ENCODE results near the gene VASP.

VASP gene

DNA sequence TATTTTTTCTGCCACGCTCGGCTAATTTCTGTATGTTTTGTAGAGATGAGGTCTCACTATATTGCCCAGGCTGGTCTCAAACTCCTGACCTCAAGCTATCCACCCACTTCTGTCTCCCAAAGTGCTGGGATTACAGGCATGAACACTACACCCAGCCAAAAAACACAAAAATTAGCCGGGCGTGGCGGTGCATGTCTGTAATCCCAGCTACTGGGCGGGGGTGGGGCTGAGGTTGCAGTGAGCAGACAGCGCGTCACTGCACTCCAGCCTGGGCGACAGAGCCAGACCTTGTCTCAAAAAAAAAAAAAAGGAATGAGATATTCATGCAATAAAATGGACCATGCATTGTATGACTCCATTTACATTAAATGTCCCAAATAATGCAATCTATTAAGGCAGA, 32.2 kb downstream of the VASP start:
- H3K4me1 ChIP-seq (ENCODE audit: low read length) = no peaks in the 10 kb centered on the region
- H3K9me3 ChIP-seq (replicated peaks; ENCODE audit: insufficient read depth, low read length) = no peaks in the 10 kb centered on the region
- no peaks in the 10 kb centered on the region for H3K9me2 ChIP-seq (replicated peaks; ENCODE audit: insufficient read depth, low read length)
- no peak overlapping the region for H3K4me2 ChIP-seq (ENCODE audit: low read depth, low read length)
- TF ChIP-seq, protein P1, sequence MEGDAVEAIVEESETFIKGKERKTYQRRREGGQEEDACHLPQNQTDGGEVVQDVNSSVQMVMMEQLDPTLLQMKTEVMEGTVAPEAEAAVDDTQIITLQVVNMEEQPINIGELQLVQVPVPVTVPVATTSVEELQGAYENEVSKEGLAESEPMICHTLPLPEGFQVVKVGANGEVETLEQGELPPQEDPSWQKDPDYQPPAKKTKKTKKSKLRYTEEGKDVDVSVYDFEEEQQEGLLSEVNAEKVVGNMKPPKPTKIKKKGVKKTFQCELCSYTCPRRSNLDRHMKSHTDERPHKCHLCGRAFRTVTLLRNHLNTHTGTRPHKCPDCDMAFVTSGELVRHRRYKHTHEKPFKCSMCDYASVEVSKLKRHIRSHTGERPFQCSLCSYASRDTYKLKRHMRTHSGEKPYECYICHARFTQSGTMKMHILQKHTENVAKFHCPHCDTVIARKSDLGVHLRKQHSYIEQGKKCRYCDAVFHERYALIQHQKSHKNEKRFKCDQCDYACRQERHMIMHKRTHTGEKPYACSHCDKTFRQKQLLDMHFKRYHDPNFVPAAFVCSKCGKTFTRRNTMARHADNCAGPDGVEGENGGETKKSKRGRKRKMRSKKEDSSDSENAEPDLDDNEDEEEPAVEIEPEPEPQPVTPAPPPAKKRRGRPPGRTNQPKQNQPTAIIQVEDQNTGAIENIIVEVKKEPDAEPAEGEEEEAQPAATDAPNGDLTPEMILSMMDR (IDR thresholded peaks at IDR 0.05; ENCODE audit: low read length) = no peak
- TF ChIP-seq EZH2 (optimal IDR thresholded peaks at IDR 0.05; ENCODE audit: low read depth, low read length) (no peak), EZH2phosphoT487 (IDR thresholded peaks at IDR 0.05; ENCODE audit: low read length) (no peak)
- DNase-seq = no peak
- no peak overlapping the region for H3K27ac ChIP-seq (ENCODE audit: low read length)
- H2AFZ ChIP-seq (ENCODE audit: low read length) = no peak overlapping the region
- H3K4me3 ChIP-seq (ENCODE audit: low read length) = no peak overlapping the region
- no peak overlapping the region for H3K9ac ChIP-seq (ENCODE audit: low read length)
- H3K27me3 ChIP-seq (replicated peaks; ENCODE audit: insufficient read depth, low read length) = no peaks in the 10 kb centered on the region
- H3K36me3 ChIP-seq (replicated peaks; ENCODE audit: insufficient read depth, low read length) = no peaks in the 10 kb centered on the region
- no peaks in the 10 kb centered on the region for H3K79me2 ChIP-seq (ENCODE audit: low read length)
- H3F3A ChIP-seq (ENCODE audit: insufficient read depth, low read length) = no peaks in the 10 kb centered on the region
- H4K20me1 ChIP-seq (ENCODE audit: insufficient read depth, low read length) = no peaks in the 10 kb centered on the region

DNA sequence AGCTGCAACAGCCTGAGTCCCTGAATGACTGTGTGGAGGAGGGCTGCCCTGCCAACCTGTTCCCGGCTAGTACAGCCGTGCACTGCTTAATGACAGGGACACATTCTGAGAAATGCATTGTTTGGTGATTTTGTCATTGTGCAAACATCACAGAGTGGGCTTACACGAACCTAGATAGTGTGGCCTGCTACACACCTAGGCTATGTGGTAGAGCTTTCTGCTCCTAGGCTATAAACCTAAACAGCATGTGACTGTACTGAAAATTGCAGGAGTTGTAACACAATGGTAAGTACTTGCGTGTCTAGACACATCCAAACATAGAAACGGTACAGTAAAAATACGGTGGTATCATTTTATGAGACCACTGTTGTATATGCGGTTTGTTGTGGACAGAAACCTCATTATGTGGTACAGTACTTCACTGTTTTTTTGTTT, 35.0 kb downstream of the VASP start:
- H3K79me2 ChIP-seq (ENCODE audit: low read length) = no peaks in the 10 kb centered on the region
- H3K4me1 ChIP-seq (ENCODE audit: low read length) = no peaks in the 10 kb centered on the region
- no peaks in the 10 kb centered on the region for H3K36me3 ChIP-seq (replicated peaks; ENCODE audit: insufficient read depth, low read length)
- H2AFZ ChIP-seq (ENCODE audit: low read length) = no peak overlapping the region
- H3K4me3 ChIP-seq (ENCODE audit: low read length) = no peak overlapping the region
- no peaks in the 10 kb centered on the region for H3F3A ChIP-seq (ENCODE audit: insufficient read depth, low read length)
- H3K9ac ChIP-seq (ENCODE audit: low read length) = no peak overlapping the region
- H3K27ac ChIP-seq (ENCODE audit: low read length) = no peak overlapping the region
- TF ChIP-seq EZH2 (optimal IDR thresholded peaks at IDR 0.05; ENCODE audit: low read depth, low read length) = no peak
- TF ChIP-seq, protein P1 (IDR thresholded peaks at IDR 0.05; ENCODE audit: low read length) = no peak
- no peak for TF ChIP-seq EZH2phosphoT487 (IDR thresholded peaks at IDR 0.05; ENCODE audit: low read length)
- H3K4me2 ChIP-seq (ENCODE audit: low read depth, low read length) = no peak overlapping the region
- H3K9me3 ChIP-seq (replicated peaks; ENCODE audit: insufficient read depth, low read length) = no peaks in the 10 kb centered on the region
- DNase-seq = no peak
- H4K20me1 ChIP-seq (ENCODE audit: insufficient read depth, low read length) = no peaks in the 10 kb centered on the region
- no peaks in the 10 kb centered on the region for H3K9me2 ChIP-seq (replicated peaks; ENCODE audit: insufficient read depth, low read length)
- no peaks in the 10 kb centered on the region for H3K27me3 ChIP-seq (replicated peaks; ENCODE audit: insufficient read depth, low read length)

DNA sequence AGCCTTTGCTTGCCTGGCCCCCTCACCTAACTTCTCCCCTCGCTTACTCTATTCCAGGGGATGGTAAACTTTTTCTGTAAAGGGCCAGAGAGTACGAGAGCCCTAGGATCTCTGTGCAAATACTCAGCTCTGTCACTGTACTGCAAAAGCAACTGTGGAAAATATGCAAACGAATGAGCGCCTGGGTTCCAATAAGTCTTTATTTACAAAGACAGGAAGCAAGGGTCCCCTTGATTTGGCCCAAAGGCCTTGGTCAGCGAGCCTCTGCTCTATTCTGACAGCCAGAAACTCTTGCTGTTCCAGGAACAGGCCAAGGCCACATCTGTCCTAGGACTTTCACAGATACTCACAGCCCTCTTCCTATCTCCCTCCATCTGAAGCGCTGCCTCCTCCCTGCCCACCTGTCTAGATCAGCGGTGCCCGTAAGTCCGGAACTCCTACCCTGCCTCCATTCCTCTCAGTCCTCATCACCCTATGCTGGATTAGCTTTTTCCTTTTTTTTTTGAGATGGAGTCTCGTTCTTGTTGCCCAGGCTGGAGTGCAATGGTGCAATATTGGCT, 40.0 kb downstream of the VASP start:
- Histone ChIP-seq H3K36me3 (replicated peaks; ENCODE audit: insufficient read depth, low read length) (no peaks in the 10 kb centered on the region), H3K79me2 (ENCODE audit: low read length) (no peaks in the 10 kb centered on the region), H4K20me1 (ENCODE audit: insufficient read depth, low read length) (no peaks in the 10 kb centered on the region), H3F3A (ENCODE audit: insufficient read depth, low read length) (no peaks in the 10 kb centered on the region), H3K4me3 (ENCODE audit: low read length) (no peak overlapping the region), H3K9me2 (replicated peaks; ENCODE audit: insufficient read depth, low read length) (no peaks in the 10 kb centered on the region), H3K9me3 (replicated peaks; ENCODE audit: insufficient read depth, low read length) (no peaks in the 10 kb centered on the region), H3K27me3 (replicated peaks; ENCODE audit: insufficient read depth, low read length) (no peaks in the 10 kb centered on the region), H3K4me1 (ENCODE audit: low read length) (no peaks in the 10 kb centered on the region), H3K4me2 (ENCODE audit: low read depth, low read length) (no peak overlapping the region), H3K27ac (ENCODE audit: low read length) (no peak overlapping the region), H2AFZ (ENCODE audit: low read length) (no peak overlapping the region), H3K9ac (ENCODE audit: low read length) (no peak overlapping the region)
- DNase-seq = no peak
- TF ChIP-seq EZH2phosphoT487 (IDR thresholded peaks at IDR 0.05; ENCODE audit: low read length) (no peak), EZH2 (optimal IDR thresholded peaks at IDR 0.05; ENCODE audit: low read depth, low read length) (no peak)
- TF ChIP-seq, protein P1 (IDR thresholded peaks at IDR 0.05; ENCODE audit: low read length) = no peak

All from MM.1S (cell line).